HEK293T (cell line): Measurements from ENCODE around the gene RASA2.

Experiments
- ARNT ChIP-seq: fragments of 450-650 bp; IDR thresholded peaks from 2 replicates; pipeline ENCODE4 v1.6.1; 2017; ENCODE audit warnings: mild to moderate bottlenecking
- BHLHE40 ChIP-seq: fragments of 450-650 bp; IDR thresholded peaks from 2 replicates; pipeline ENCODE4 v1.6.1; 2016; ENCODE audit warnings: mild to moderate bottlenecking, moderate library complexity, borderline replicate concordance
- ELF4 ChIP-seq: fragments of 450-650 bp; IDR thresholded peaks from 2 replicates; pipeline ENCODE4 v1.6.1; 2017; ENCODE audit warnings: antibody characterized with exemption
- FOXA1 ChIP-seq: fragments of 450-650 bp; IDR thresholded peaks from 2 replicates; pipeline ENCODE4 v1.6.1; 2016; ENCODE audit warnings: mild to moderate bottlenecking
- FOXK2 ChIP-seq: fragments of 450-650 bp; IDR thresholded peaks from 2 replicates; pipeline ENCODE4 v1.6.1; 2016; ENCODE audit warnings: mild to moderate bottlenecking
- FOXM1 ChIP-seq: fragments of 450-650 bp; IDR thresholded peaks from 2 replicates; pipeline ENCODE4 v1.6.1; 2017; ENCODE audit warnings: mild to moderate bottlenecking, borderline replicate concordance
- NFRKB ChIP-seq: fragments of 450-650 bp; IDR thresholded peaks from 2 replicates; pipeline ENCODE4 v1.6.1; 2016; ENCODE audit warnings: mild to moderate bottlenecking, moderate library complexity
- SP1 ChIP-seq: fragments of 450-650 bp; IDR thresholded peaks from 2 replicates; pipeline ENCODE4 v1.6.1; 2017
- TARDBP ChIP-seq: fragments of 450-650 bp; IDR thresholded peaks from 2 replicates; pipeline ENCODE4 v1.6.1; 2016
- TF ChIP-seq, protein P1 (sequence below): fragments of 450-650 bp; IDR thresholded peaks from 2 replicates; pipeline ENCODE4 v1.6.1; 2016

DNA sequence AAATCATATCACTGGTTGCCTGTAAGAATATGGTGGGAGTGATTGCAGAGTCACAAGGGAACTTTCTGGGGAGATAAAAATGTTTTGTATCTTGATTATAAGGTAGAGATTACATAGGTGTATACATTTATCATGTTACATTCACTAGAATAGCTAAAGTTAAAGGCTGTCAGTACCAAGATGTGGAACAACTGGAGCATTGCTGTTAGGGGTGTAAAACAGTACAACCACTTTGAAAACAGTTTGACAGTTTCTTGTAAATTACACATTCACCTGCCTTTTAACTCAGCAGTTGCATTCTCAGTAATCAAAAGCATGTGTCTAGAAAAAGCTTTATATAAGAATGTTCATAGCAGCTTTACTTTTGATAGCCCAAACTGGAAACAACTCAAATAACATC, 27.6 kb downstream of the RASA2 start:
- TF ChIP-seq SP1 (no peak), FOXK2 (no peak), BHLHE40 (no peak), ARNT (no peak), FOXM1 (no peak), FOXA1 (no peak), NFRKB (no peak), ELF4 (no peak), TARDBP (no peak)
- TF ChIP-seq, protein P1, sequence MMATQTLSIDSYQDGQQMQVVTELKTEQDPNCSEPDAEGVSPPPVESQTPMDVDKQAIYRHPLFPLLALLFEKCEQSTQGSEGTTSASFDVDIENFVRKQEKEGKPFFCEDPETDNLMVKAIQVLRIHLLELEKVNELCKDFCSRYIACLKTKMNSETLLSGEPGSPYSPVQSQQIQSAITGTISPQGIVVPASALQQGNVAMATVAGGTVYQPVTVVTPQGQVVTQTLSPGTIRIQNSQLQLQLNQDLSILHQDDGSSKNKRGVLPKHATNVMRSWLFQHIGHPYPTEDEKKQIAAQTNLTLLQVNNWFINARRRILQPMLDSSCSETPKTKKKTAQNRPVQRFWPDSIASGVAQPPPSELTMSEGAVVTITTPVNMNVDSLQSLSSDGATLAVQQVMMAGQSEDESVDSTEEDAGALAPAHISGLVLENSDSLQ, result no peak
